Calu3 (cell line): Measurements from ENCODE around the gene OAS1. TPM values are rescaled to one million over a fixed set of nuclear protein-coding genes. Genes with fewer than 3 reads are reported as not detected.

Source experiments
- BruUV-seq: library from RNA; stranded (reverse); fragments of 400-500 nt; replicated peaks from 2 replicates; lab custom pipeline; 2021; lab: Mats Ljungman, UMichigan
- CTCF ChIA-PET: fragments of 300-600 bp; sonication (Branson Sonifier 250); formaldehyde crosslinking; loops from one replicate; lab custom pipeline; 2022; ENCODE audit warnings: antibody characterized with exemption; lab: Charles Lee
- DNase-seq: peaks from one replicate; pipeline ENCODE4 v3.0.0; 2022
- H3K27ac Mint-ChIP-seq: one replicate; pipeline ENCODE4 v1.8.0; 2022; ENCODE audit warnings: mixed read lengths; ENCODE audit not compliant: unreplicated experiment
- H3K27me3 Mint-ChIP-seq: one replicate; pipeline ENCODE4 v1.8.0; 2022; ENCODE audit warnings: mixed read lengths; ENCODE audit not compliant: unreplicated experiment
- H3K36me3 Mint-ChIP-seq: one replicate; pipeline ENCODE4 v1.8.0; 2022; ENCODE audit warnings: mild to moderate bottlenecking, moderate library complexity, mixed read lengths; ENCODE audit not compliant: insufficient read depth, unreplicated experiment
- H3K4me1 Mint-ChIP-seq: one replicate; pipeline ENCODE4 v1.8.0; 2022; ENCODE audit warnings: mild to moderate bottlenecking, low read depth, mixed read lengths; ENCODE audit not compliant: unreplicated experiment
- H3K4me3 Mint-ChIP-seq: one replicate; pipeline ENCODE4 v1.8.0; 2022; ENCODE audit warnings: mild to moderate bottlenecking, low read depth, moderate library complexity, mixed read lengths; ENCODE audit not compliant: unreplicated experiment
- H3K9me3 Mint-ChIP-seq: one replicate; pipeline ENCODE4 v1.8.0; 2022; ENCODE audit warnings: low read depth, mixed read lengths; ENCODE audit not compliant: unreplicated experiment
- CTCF ChIP-seq: fragments of 200-600 bp; IDR thresholded peaks from one replicate; pipeline ENCODE4 v1.8.0; 2022; ENCODE audit warnings: antibody characterized with exemption; ENCODE audit not compliant: unreplicated experiment
- intact Hi-C: fragments of 100-400 bp; cut with micrococcal nuclease; formaldehyde crosslinking; loops from one replicate; pipeline ENCODE4 v1.10.0; 2022; ENCODE audit not compliant: unreplicated experiment
- total RNA-seq: library from RNA; stranded (reverse); gene quantifications from 2 replicates; pipeline ENCODE4 v1.2.3, GENCODE V29; 2022

The OAS1 gene
- total RNA-seq, 1 experiment from 2014 or later = 170 TPM

GRCh38 chr12:112870267-112870980 is 36.3 kb upstream of the OAS1 start:
- H3K27ac Mint-ChIP-seq = no peak overlapping the region
- no peak for TF ChIP-seq CTCF
- peaks cover 3% of the 10 kb centered on the region for H3K36me3 Mint-ChIP-seq
- no peak for DNase-seq
- no peaks in the 10 kb centered on the region for H3K9me3 Mint-ChIP-seq
- no TSS peak for BruUV-seq
- peaks cover 100% of the 10 kb centered on the region for H3K27me3 Mint-ChIP-seq
- H3K4me1 Mint-ChIP-seq = no peaks in the 10 kb centered on the region
- intact Hi-C loops = no loop called here
- CTCF ChIA-PET = no interaction called here
- H3K4me3 Mint-ChIP-seq = no peak overlapping the region

DNA sequence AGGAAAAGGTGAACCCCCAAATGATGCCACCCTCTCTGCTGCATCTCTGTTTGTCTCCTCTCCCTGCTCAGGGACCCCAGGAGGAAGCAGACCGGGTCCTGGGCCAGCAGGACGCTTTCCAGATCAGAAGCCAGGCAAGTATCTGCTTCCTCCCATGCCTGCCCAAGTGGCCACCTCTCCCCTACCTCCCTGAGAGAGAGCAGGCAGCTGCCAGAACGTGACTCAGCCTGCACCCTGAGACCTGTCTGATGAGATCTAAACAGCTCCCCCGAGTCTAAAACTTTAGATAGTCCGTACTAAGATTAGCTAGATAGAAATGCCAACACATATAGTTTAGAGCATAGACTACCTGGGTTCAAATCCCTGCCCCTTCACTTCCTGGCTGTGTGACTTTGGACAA is 31.2 kb upstream of the OAS1 start:
- CTCF ChIA-PET = interaction anchor here (0.8 kb wide), 1 partner anchor 15 kb away, joined by 4 read pairs; no protein-coding TSS in a partner anchor
- Mint-ChIP-seq H3K9me3 (no peaks in the 10 kb centered on the region), H3K36me3 (no peaks in the 10 kb centered on the region), H3K4me3 (no peak overlapping the region), H3K27me3 (peaks cover 100% of the 10 kb centered on the region), H3K4me1 (no peaks in the 10 kb centered on the region), H3K27ac (no peak overlapping the region)
- no peak for TF ChIP-seq CTCF
- intact Hi-C loops = no loop called here
- no peak for DNase-seq
- BruUV-seq = no TSS peak

GRCh38 chr12:112876506-112876905 is 30.3 kb upstream of the OAS1 start:
- H3K36me3 Mint-ChIP-seq = no peaks in the 10 kb centered on the region
- H3K4me3 Mint-ChIP-seq = no peak overlapping the region
- H3K4me1 Mint-ChIP-seq = no peaks in the 10 kb centered on the region
- CTCF ChIA-PET = interaction anchor here (0.8 to 1.3 kb wide), 2 partner anchors 16 to 116 kb away, joined by 3 to 4 read pairs; no protein-coding TSS in a partner anchor
- no peaks in the 10 kb centered on the region for H3K9me3 Mint-ChIP-seq
- intact Hi-C loops = no loop called here
- peaks cover 100% of the 10 kb centered on the region for H3K27me3 Mint-ChIP-seq
- BruUV-seq = no TSS peak
- DNase-seq = no peak
- TF ChIP-seq CTCF = no peak
- H3K27ac Mint-ChIP-seq = no peak overlapping the region

- no peak for TF ChIP-seq CTCF
- Mint-ChIP-seq H3K4me1 (no peaks in the 10 kb centered on the region), H3K27me3 (peaks cover 100% of the 10 kb centered on the region), H3K9me3 (no peaks in the 10 kb centered on the region), H3K27ac (no peak overlapping the region), H3K4me3 (no peak overlapping the region), H3K36me3 (no peaks in the 10 kb centered on the region)
- BruUV-seq = no TSS peak
- CTCF ChIA-PET = interaction anchor here (1.3 kb wide), 1 partner anchor 116 kb away, joined by 3 read pairs; no protein-coding TSS in a partner anchor
- intact Hi-C loops = no loop called here
- DNase-seq = no peak
Observed at GRCh38 chr12:112877006-112877405, 29.8 kb upstream of the OAS1 start.
